ENCODE data around the gene FOXF1. TPM values are rescaled to one million over a fixed set of nuclear protein-coding genes. Genes with fewer than 3 reads are reported as not detected.

FOXF1 gene
- total RNA-seq, 1 donor from 2014 or later, result 46.4 TPM

- DNase-seq, result peak; percentile 46
- Histone ChIP-seq H3K27ac (no peak overlapping the region), H3K36me3 (no peaks in the 10 kb centered on the region), H3K4me1 (peaks cover 8% of the 10 kb centered on the region), H3K4me3 (no peak overlapping the region), H3K9me3 (no peaks in the 10 kb centered on the region), H3K27me3 (peaks cover 28% of the 10 kb centered on the region)
- intact Hi-C loops (cut with DNase I), result loop anchor here (5.0 to 10.0 kb wide), 2 partner anchors 505 to 717 kb away; no protein-coding TSS in a partner anchor
- no peak for ATAC-seq
- TF ChIP-seq CTCF (IDR thresholded peaks at IDR 0.05), result no peak
Measured at GRCh38 chr16:86559802-86560305, 49.5 kb downstream of the FOXF1 start.

GRCh38 chr16:86562356-86562755, 52.0 kb downstream of the FOXF1 start:
- no peaks in the 10 kb centered on the region for H3K36me3 ChIP-seq
- peaks cover 51% of the 10 kb centered on the region for H3K27me3 ChIP-seq
- intact Hi-C loops (cut with DNase I), result loop anchor here (5.0 to 10.0 kb wide), 2 partner anchors 502 to 715 kb away; no protein-coding TSS in a partner anchor
- H3K27ac ChIP-seq, result no peak overlapping the region
- H3K4me1 ChIP-seq, result peaks cover 7% of the 10 kb centered on the region
- H3K9me3 ChIP-seq, result no peaks in the 10 kb centered on the region
- ATAC-seq (no peak), DNase-seq (no peak)
- no peak for TF ChIP-seq CTCF (IDR thresholded peaks at IDR 0.05)
- H3K4me3 ChIP-seq, result no peak overlapping the region

GRCh38 chr16:86563469-86564345, 53.4 kb downstream of the FOXF1 start:
- no peaks in the 10 kb centered on the region for H3K9me3 ChIP-seq
- H3K4me3 ChIP-seq, result no peak overlapping the region
- H3K4me1 ChIP-seq, result peaks cover 7% of the 10 kb centered on the region
- ATAC-seq, result peak; percentile 98
- TF ChIP-seq CTCF (IDR thresholded peaks at IDR 0.05), result peak; percentile 100
- no peak overlapping the region for H3K27ac ChIP-seq
- H3K36me3 ChIP-seq, result no peaks in the 10 kb centered on the region
- intact Hi-C loops (cut with DNase I), result loop anchor here (5.0 to 10.0 kb wide), 2 partner anchors 501 to 714 kb away; no protein-coding TSS in a partner anchor
- peak; percentile 89 for DNase-seq
- H3K27me3 ChIP-seq, result peaks cover 50% of the 10 kb centered on the region

Other genes starting within 250 kb of the FOXF1 start
- 18.7 TPM for gene MTHFSD, start 44.7 kb downstream of the FOXF1 start, total RNA-seq
- gene FOXC2, start 56.3 kb downstream of the FOXF1 start, total RNA-seq, result 1.1 TPM
- 0.81 TPM for gene FOXL1, start 68.0 kb downstream of the FOXF1 start, total RNA-seq

Data from upper lobe of right lung (tissue), 1 donor.